ENCODE data around the gene C15orf62. TPM values are rescaled to one million over a fixed set of nuclear protein-coding genes. Genes with fewer than 3 reads are reported as not detected.

Gene C15orf62
- total RNA-seq, 2 donors from 2014 or later = 2.4 to 2.7 TPM

GRCh38 chr15:40766194-40766815 is 3.5 kb upstream of the C15orf62 start:
- Mint-ChIP-seq H3K27ac (peak overlapping the region; percentile 74), H3K4me3 (peak overlapping the region; percentile 79), H3K4me1 (peaks cover 17% of the 10 kb centered on the region), H3K9me3 (no peaks in the 10 kb centered on the region), H3K36me3 (ENCODE audit: low read depth) (peaks cover 23% of the 10 kb centered on the region), H3K27me3 (no peaks in the 10 kb centered on the region)
- no peak for ATAC-seq (replicated peaks)

DNA sequence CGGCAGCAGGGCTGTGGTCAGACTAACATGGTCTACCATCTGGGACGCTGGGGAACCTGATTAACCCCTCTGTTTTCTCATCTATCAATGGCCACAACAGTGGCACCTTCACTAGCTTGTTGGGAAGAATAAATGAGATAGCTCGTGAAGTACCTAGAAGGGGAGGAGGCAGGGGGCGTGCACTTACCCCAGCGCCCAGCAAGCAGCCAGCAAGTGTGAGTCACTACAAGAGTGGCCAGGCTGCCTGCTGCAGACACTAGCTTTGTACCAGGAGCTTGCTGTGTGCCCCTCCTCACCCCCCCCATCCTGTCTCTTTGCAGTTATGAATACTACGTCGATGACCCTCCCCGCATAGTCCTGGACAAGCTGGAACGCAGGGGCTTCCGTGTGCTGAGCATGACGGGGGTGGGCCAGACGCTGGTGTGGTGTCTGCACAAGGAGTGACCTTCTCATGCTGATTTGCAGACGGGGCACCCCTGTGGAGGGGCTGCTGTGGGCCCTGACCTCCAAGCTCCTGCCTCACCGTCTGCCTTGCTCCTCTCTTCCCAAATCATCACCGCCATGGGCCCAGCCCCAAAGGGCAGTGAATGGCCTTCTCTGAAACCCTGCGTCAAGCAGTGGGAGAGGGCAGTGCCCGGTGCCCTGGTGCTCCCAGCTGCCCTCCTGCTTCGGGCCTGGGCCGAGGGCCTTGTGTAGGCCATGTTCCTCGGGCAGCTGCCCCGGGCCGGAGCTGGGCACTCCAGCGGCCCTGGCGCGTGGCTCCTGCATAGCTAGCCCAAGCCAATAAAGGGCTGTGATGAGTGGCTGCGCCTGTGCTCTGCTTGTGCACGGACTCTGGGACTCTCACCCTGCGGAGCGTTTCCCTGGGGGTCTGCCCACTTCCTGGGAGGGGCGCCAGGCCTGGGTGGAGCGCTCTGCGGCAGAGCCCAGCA is 2.6 kb upstream of the C15orf62 start:
- no peak overlapping the region for H3K27ac Mint-ChIP-seq
- H3K27me3 Mint-ChIP-seq = no peaks in the 10 kb centered on the region
- no peak for ATAC-seq (replicated peaks)
- no peaks in the 10 kb centered on the region for H3K9me3 Mint-ChIP-seq
- H3K4me1 Mint-ChIP-seq = peaks cover 17% of the 10 kb centered on the region
- H3K4me3 Mint-ChIP-seq = no peak overlapping the region
- peaks cover 27% of the 10 kb centered on the region for H3K36me3 Mint-ChIP-seq (ENCODE audit: low read depth)

DNA sequence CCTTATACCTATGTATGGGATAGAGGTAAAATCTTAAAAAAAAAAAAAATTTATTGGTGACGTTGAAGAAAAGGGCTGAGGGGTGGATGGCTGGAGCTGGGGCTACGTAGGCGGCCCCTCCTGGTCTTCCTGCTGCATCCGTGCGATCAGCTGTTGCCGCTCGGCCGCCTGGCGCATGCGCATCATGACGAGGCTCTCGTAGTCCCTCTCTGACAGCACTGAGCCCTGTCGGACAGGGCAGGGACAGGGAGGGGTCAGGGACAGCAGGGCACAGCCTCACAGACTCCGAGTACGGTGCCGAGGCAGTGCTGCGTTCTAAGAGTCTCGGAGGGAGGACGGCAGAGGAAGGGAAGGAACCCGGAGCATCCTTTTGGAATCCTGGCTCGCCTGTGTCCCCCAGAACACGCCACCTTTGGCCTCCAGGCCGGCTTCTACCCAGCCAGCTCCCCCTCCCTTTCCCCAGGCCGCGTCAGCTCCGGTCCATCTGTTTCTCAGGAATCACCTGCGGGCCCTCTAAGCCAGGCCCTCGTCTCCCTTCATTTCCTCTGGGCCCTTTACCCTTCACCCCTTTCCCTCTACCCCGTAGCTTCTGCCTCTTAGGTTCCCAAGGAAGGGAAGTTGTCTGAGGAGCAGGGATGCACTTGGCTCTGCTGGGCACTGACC is 1.8 kb upstream of the C15orf62 start:
- H3K36me3 Mint-ChIP-seq (ENCODE audit: low read depth) = peaks cover 27% of the 10 kb centered on the region
- peaks cover 17% of the 10 kb centered on the region for H3K4me1 Mint-ChIP-seq
- peak overlapping the region; percentile 82 for H3K27ac Mint-ChIP-seq
- ATAC-seq (replicated peaks) = no peak
- H3K9me3 Mint-ChIP-seq = no peaks in the 10 kb centered on the region
- H3K27me3 Mint-ChIP-seq = no peaks in the 10 kb centered on the region
- no peak overlapping the region for H3K4me3 Mint-ChIP-seq

DNA sequence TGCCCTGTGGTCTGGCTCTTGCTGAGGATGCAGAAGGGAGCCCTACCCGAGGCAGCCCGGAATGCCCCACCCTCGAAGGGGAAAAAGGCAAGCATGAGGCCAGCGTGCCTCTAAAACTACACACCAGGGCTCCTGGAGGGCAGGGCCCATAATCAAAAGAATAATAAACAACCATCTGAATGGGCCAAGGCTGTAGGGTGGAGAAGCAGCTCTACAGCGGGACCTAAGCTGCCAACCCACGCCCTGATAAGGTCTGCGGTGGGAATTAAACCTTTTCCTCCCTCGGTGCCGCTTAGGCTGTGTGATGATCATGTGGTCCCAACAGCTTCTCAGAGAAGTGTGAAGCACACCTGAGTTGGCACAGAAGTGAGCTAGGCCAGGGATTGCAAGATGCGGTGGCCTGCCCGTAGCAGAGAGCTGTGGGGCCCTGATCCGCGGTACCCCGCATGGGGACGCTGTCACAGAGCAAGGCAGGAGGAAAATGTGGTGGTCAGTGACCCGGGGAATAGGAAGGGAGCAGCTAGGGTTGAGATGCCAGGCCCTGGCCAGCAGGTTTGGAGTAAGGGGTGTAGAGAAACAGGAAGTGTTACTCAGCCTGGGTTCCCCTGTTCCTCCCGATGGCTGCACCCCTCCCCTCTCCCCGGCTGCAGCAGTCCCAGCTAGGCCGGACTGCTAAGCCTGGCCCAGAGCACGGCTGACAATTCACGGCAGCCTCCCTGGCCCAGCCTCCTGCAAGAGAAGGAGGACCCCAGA is 1.1 kb upstream of the C15orf62 start:
- Mint-ChIP-seq H3K4me1 (peaks cover 17% of the 10 kb centered on the region), H3K4me3 (no peak overlapping the region), H3K27ac (peak overlapping the region; percentile 82), H3K36me3 (ENCODE audit: low read depth) (peaks cover 27% of the 10 kb centered on the region), H3K27me3 (no peaks in the 10 kb centered on the region), H3K9me3 (no peaks in the 10 kb centered on the region)
- ATAC-seq (replicated peaks) = no peak

DNA sequence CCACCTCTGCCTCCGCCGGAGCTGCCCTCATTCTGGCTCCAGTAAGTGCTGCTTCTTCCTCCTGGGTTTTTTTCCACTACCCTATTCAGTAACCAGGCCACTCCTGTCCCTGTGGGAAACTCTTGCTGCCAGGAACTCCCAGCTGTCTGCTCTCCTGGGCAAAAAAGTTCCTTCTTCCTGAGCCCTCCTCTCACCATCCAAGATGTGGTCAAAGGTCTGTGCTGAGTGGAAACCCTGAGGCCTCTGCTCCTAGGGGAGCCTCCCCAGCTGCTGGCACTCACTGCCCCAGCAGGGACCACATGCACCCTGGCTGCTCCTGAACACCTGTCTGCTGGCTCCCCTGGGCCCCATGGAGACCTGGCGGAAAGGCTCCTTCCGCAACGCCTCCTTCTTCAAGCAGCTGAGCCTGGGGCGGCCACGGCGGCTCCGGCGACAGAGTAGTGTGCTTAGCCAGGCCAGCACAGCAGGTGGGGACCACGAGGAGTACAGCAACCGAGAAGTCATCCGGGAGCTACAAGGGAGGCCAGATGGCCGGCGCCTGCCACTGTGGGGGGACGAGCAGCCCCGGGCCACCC is 454 bp downstream of the C15orf62 start:
- peak overlapping the region; percentile 51 for H3K4me3 Mint-ChIP-seq
- no peaks in the 10 kb centered on the region for H3K9me3 Mint-ChIP-seq
- peaks cover 35% of the 10 kb centered on the region for H3K36me3 Mint-ChIP-seq (ENCODE audit: low read depth)
- peaks cover 14% of the 10 kb centered on the region for H3K4me1 Mint-ChIP-seq
- ATAC-seq (replicated peaks) = no peak
- H3K27me3 Mint-ChIP-seq = no peaks in the 10 kb centered on the region
- H3K27ac Mint-ChIP-seq = peak overlapping the region; percentile 82

DNA sequence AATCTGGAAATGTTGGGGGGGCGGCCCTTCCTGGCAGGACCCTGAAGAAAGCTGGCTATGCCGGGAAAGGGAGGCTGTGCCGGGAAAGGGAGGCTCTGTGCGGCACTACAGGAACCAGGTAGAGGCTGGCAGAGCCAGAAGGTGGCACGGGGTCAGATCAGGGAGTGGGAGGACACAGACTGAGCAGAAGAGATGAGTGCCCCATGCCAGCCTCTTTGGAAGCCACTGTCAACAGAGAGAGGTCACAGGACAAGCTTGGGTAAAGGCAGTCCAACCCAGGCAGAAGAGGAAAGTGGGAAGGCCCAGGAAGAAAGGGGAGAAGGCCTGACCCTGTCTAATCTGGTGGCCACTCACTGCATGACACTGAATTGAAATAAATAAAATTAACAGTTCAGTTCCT is 1.5 kb downstream of the C15orf62 start:
- no peak for ATAC-seq (replicated peaks)
- Mint-ChIP-seq H3K4me3 (no peak overlapping the region), H3K36me3 (ENCODE audit: low read depth) (peaks cover 40% of the 10 kb centered on the region), H3K9me3 (no peaks in the 10 kb centered on the region), H3K27ac (peak overlapping the region; percentile 56), H3K4me1 (peaks cover 9% of the 10 kb centered on the region), H3K27me3 (no peaks in the 10 kb centered on the region)

DNA sequence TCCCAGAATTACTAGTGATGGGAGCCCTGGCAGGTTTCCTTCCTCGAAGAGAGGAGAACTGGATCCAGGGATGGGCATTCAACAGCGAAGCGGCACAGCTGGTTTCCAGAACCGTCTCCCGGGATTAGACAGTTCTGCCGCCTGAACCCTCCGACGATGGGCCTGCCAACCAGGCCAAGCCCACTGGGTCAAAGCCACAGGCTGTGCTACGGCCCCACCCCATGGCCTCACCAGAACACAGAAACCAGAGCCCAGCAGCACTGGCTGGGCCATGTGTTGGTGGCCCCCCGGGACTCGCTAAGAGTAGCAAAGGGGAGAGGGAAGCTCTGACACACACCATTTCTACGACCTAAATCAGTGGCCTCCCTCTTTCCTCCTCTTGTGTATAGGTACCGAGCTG is 2.2 kb downstream of the C15orf62 start:
- Mint-ChIP-seq H3K27ac (no peak overlapping the region), H3K4me1 (peaks cover 16% of the 10 kb centered on the region), H3K36me3 (ENCODE audit: low read depth) (peaks cover 48% of the 10 kb centered on the region), H3K27me3 (no peaks in the 10 kb centered on the region), H3K4me3 (no peak overlapping the region), H3K9me3 (no peaks in the 10 kb centered on the region)
- ATAC-seq (replicated peaks) = no peak

DNA sequence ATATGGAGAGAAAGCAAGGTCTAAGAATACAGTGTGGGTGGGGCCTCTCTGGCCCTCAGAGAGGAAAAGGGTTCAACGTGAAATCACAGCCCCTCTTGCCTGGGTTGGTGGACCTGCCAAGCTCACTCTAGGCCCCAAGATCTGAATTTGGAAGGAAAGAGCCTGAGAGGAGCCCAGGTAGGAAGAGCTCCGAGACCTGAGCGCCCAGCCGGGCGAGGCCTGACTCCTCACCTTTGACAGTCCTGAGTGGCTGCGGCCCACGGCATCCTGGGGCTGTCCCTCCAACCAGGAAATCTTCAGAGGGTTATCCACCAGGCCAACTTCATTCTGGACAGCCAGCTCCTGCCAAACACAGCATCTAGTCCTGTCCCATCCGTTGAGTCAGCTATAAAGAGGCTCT is 3.7 kb downstream of the C15orf62 start:
- no peak overlapping the region for H3K27ac Mint-ChIP-seq

GRCh38 chr15:40773902-40774301 is 4.1 kb downstream of the C15orf62 start:
- H3K4me1 Mint-ChIP-seq = peaks cover 16% of the 10 kb centered on the region
- no peak for ATAC-seq (replicated peaks)
- no peaks in the 10 kb centered on the region for H3K27me3 Mint-ChIP-seq
- no peak overlapping the region for H3K4me3 Mint-ChIP-seq
- no peaks in the 10 kb centered on the region for H3K9me3 Mint-ChIP-seq
- H3K27ac Mint-ChIP-seq = no peak overlapping the region
- peaks cover 49% of the 10 kb centered on the region for H3K36me3 Mint-ChIP-seq (ENCODE audit: low read depth)

More for the DNA sequence above, 3.7 kb downstream of the C15orf62 start:
- Mint-ChIP-seq H3K36me3 (ENCODE audit: low read depth) (peaks cover 51% of the 10 kb centered on the region), H3K9me3 (no peaks in the 10 kb centered on the region), H3K4me3 (no peak overlapping the region), H3K4me1 (peaks cover 16% of the 10 kb centered on the region), H3K27me3 (no peaks in the 10 kb centered on the region)
- no peak for ATAC-seq (replicated peaks)

DNA sequence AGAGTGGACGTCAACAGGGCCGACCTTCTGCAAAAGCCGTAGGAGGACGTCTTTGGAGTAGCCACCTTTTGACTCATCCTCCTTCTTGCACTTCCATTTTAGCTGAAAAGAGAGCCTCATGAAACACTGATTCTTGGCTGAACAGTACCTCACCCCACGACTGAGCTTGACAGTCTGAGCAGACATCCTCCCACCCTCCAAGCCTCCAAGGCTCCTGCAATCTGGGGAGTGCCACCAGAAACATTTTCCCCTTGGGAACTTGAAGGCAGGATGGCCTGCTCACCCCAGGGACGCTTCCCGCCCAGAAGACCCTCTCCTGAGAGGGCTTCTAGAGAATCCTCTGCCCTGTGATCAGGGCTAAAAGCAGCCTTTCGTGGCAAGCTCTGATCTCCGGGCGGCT is 5.2 kb downstream of the C15orf62 start:
- Mint-ChIP-seq H3K36me3 (ENCODE audit: low read depth) (peaks cover 57% of the 10 kb centered on the region), H3K27ac (no peak overlapping the region), H3K9me3 (no peaks in the 10 kb centered on the region), H3K4me1 (peaks cover 8% of the 10 kb centered on the region), H3K4me3 (no peak overlapping the region), H3K27me3 (no peaks in the 10 kb centered on the region)
- no peak for ATAC-seq (replicated peaks)

DNA sequence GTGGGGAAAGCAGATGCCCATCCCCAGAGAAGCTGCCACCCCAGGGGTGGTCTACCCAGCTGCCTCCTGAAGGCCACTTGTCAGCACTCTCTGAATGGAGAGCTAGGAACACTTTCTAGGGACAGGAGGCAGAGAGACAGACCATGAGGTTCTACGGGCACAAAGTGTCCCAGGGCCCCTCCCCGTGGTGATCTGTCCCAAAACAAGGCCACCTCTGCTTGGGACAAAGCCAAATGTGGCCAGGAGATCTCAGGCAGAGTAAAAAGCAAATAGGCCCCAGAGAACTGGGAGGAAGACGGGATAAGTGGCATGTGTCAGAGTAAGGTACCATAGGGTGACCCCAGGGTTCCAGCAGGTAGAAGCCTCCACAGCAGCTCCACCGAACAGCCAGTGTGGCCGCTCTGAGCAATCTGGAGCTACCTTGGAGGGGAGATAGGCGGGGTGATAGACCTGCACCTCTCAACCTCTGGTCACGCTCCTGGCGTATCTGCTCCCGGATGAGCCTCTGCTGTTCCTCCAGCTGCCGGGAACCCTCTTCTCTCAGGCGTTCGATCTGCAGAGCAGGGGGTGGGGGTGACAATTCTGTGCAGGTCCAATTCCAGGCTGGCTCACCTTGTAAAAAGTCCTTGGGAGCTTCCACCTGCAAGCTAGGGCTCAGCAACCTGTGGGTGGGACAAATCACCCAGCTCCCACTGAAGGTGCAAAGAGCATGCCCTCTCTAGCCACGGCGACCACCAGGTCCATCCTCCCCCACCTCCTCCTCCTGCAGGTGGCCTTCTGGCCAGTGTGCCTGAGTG is 6.2 kb downstream of the C15orf62 start:
- Mint-ChIP-seq H3K27me3 (no peaks in the 10 kb centered on the region), H3K27ac (peak overlapping the region; percentile 86), H3K4me3 (no peak overlapping the region), H3K4me1 (peaks cover 7% of the 10 kb centered on the region), H3K36me3 (ENCODE audit: low read depth) (peaks cover 57% of the 10 kb centered on the region), H3K9me3 (no peaks in the 10 kb centered on the region)
- ATAC-seq (replicated peaks) = no peak

- no peak overlapping the region for H3K4me3 Mint-ChIP-seq
- H3K9me3 Mint-ChIP-seq = no peaks in the 10 kb centered on the region
- H3K36me3 Mint-ChIP-seq (ENCODE audit: low read depth) = peaks cover 50% of the 10 kb centered on the region
- peaks cover 7% of the 10 kb centered on the region for H3K4me1 Mint-ChIP-seq
- H3K27ac Mint-ChIP-seq = peak overlapping the region; percentile 86
- peak; percentile 94 for ATAC-seq (replicated peaks)
- no peaks in the 10 kb centered on the region for H3K27me3 Mint-ChIP-seq
Measured at GRCh38 chr15:40776537-40777141, 6.9 kb downstream of the C15orf62 start.

DNA sequence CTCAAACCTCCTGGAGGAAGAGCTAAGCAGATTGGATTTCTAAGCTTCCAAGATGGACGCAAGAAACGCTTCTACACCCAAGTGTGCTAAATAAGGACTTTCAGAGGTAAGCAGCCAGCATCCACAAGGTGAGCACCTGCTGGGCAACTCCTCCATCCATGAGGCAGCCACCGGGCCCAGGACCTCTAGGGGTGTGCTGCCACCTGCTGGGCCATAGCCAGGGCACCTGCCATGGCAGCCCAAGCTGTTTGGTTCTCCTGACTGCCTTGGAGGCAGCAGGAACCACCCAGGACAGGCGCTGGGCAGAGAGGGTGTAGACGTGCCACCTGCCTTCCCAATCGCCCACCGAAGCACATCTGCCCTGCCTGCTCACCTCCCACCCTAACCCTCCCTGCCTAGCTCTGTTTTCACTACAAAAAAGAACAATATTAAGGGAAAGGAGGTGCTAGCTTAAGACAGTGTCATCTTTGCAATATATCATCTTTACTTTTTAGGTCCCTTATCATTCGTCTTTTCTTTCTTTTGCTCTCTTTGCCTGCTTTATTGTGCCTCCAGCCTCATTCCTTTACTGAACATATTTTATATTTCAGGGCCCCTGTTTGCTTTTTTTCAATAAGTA is 12.9 kb downstream of the C15orf62 start:
- Mint-ChIP-seq H3K36me3 (ENCODE audit: low read depth) (peaks cover 18% of the 10 kb centered on the region), H3K4me3 (no peak overlapping the region), H3K9me3 (no peaks in the 10 kb centered on the region), H3K4me1 (peaks cover 9% of the 10 kb centered on the region), H3K27ac (no peak overlapping the region), H3K27me3 (no peaks in the 10 kb centered on the region)
- ATAC-seq (replicated peaks) = peak; percentile 86

Data from activated T-helper 17 cell treated with anti-CD3 and anti-CD28 coated beads, Interleukin-2, amount 50 U/mL, for 72 hours (primary cell).